GM12878 (cell line): ENCODE data around the gene PPIE.

ENCODE experiments used
- ATF3 ChIP-seq: IDR thresholded peaks from 2 replicates; pipeline ENCODE4 v1.6.1; 2011; ENCODE audit warnings: low read depth, mild to moderate bottlenecking, low read length, moderate library complexity, borderline replicate concordance; ENCODE audit errors: extremely low read depth
- CTCF ChIP-seq, 3 experiments: IDR thresholded peaks in 2 of 3; conservative IDR thresholded peaks in 1 of 3; 2 replicates each; pipeline ENCODE4 v1.5.1; 2011; ENCODE audit warnings: low read depth in 3 of 3, low read length in 3 of 3, mild to moderate bottlenecking in 3 of 3, control low read depth in 2 of 3, moderate library complexity in 2 of 3, inconsistent platforms in 1 of 3, mixed read lengths in 1 of 3; ENCODE audit not compliant: control insufficient read depth in 2 of 3, insufficient read depth in 1 of 3; ENCODE audit errors: extremely low read depth in 1 of 3
- REST ChIP-seq: IDR thresholded peaks from 2 replicates; pipeline ENCODE4 v1.6.1; 2012; ENCODE audit warnings: mild to moderate bottlenecking, low read depth, low read length

GRCh38 chr1:39760074-39761008 lies 21.7 kb downstream of the PPIE start:
- TF ChIP-seq CTCF (IDR thresholded peaks at IDR 0.05 in 2 of 3, conservative IDR thresholded peaks at IDR 0.05 in 1 of 3; ENCODE audit: control insufficient read depth in 2 of 3, extremely low read depth in 1 of 3, insufficient read depth in 1 of 3, low read depth in 3 of 3, low read length in 3 of 3), result no peak
- no peak for TF ChIP-seq ATF3
- no peak for TF ChIP-seq REST
